ENCODE data around the gene CTSK.

GRCh38 chr1:150763018-150763417 is 45.0 kb downstream of the CTSK start:
- no peak for TF ChIP-seq CTCF (conservative IDR thresholded peaks at IDR 0.05; ENCODE audit: low read length)
- TF ChIP-seq EZH2phosphoT487 (IDR thresholded peaks at IDR 0.05; ENCODE audit: borderline replicate concordance, low read depth, low read length) = no peak

Data from OCI-LY7 (cell line).